ENCODE data around the gene USP34. TPM values are rescaled to one million over a fixed set of nuclear protein-coding genes. Genes with fewer than 3 reads are reported as not detected.

The USP34 gene
- total RNA-seq, 1 donor from 2014 or later = 139 TPM

DNA sequence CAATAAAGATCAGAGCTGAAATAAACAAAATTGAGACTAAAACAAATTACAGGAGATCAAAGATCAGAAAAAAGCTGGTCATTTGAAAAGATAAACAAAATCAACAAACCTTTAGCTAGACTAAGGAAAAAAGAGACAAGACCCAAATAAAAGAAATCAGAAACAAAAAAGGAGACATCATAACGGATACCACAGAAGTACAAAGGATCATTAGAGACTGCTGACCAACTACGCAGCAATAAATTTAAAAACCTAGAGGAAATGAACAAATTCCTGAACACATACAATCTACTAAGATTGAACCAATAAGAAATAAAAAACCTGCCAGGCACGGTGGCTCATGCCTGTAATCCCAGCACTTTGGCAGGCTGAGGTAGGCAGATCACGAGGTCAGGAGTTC is 33.7 kb downstream of the USP34 start:
- TF ChIP-seq CTCF (IDR thresholded peaks at IDR 0.05; ENCODE audit: unreplicated experiment) = no peak
- H3K4me3 Mint-ChIP-seq (ENCODE audit: low read depth) = no peak overlapping the region
- peaks cover 28% of the 10 kb centered on the region for H3K36me3 Mint-ChIP-seq (ENCODE audit: insufficient read depth)
- peaks cover 14% of the 10 kb centered on the region for H3K4me1 Mint-ChIP-seq (ENCODE audit: low read depth)
- no peak for DNase-seq (ENCODE audit: low spot score, unreplicated experiment)
- H3K27ac Mint-ChIP-seq = no peak overlapping the region
- H3K9me3 Mint-ChIP-seq (ENCODE audit: low read depth) = peaks cover 25% of the 10 kb centered on the region
- no peaks in the 10 kb centered on the region for H3K27me3 Mint-ChIP-seq

DNA sequence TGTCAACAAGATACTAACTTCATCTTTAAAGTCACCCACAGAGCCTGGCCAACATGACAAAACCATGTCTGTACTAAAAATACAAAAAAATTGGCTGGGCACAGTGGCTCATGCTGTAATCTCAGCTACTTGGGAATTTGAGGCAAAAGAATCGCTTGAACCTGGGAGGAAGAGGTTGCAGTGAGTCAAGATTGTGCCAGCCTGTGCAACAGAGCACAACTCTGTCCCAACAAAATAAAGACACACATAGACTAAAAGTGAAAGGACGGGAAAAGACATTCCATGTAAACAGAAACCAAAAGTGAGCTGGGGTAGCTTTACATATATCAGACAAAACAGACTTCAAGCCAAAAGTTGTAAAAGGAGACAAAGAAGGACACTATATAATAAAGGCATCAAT is 34.8 kb downstream of the USP34 start:
- Mint-ChIP-seq H3K36me3 (ENCODE audit: insufficient read depth) (peaks cover 28% of the 10 kb centered on the region), H3K9me3 (ENCODE audit: low read depth) (peaks cover 25% of the 10 kb centered on the region), H3K27me3 (no peaks in the 10 kb centered on the region), H3K4me1 (ENCODE audit: low read depth) (peaks cover 12% of the 10 kb centered on the region), H3K4me3 (ENCODE audit: low read depth) (no peak overlapping the region), H3K27ac (no peak overlapping the region)
- no peak for DNase-seq (ENCODE audit: low spot score, unreplicated experiment)
- no peak for TF ChIP-seq CTCF (IDR thresholded peaks at IDR 0.05; ENCODE audit: unreplicated experiment)

DNA sequence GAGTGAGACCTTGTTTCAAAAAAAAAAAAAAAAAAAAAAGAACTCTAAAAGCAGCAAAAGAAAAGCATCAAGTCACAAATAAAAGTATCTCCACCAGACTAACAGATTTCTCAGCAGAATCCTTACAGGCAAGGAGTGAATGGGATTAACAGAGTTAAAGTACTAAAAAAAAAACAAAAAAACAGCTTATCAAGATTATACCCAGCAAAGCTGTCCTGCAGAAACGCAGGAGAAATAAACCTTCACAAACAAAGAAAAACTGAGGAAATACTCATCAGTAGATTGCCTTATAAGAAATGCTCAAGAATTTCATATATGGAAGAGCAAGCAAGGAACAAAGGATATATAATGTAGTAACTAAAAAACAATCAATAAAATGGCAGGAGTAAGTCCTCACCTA is 35.6 kb downstream of the USP34 start:
- peak overlapping the region; percentile 49 for H3K27ac Mint-ChIP-seq
- H3K4me3 Mint-ChIP-seq (ENCODE audit: low read depth) = no peak overlapping the region
- no peaks in the 10 kb centered on the region for H3K27me3 Mint-ChIP-seq
- H3K9me3 Mint-ChIP-seq (ENCODE audit: low read depth) = peaks cover 25% of the 10 kb centered on the region
- TF ChIP-seq CTCF (IDR thresholded peaks at IDR 0.05; ENCODE audit: unreplicated experiment) = no peak
- peaks cover 14% of the 10 kb centered on the region for H3K4me1 Mint-ChIP-seq (ENCODE audit: low read depth)
- DNase-seq (ENCODE audit: low spot score, unreplicated experiment) = no peak
- H3K36me3 Mint-ChIP-seq (ENCODE audit: insufficient read depth) = peaks cover 30% of the 10 kb centered on the region

DNA sequence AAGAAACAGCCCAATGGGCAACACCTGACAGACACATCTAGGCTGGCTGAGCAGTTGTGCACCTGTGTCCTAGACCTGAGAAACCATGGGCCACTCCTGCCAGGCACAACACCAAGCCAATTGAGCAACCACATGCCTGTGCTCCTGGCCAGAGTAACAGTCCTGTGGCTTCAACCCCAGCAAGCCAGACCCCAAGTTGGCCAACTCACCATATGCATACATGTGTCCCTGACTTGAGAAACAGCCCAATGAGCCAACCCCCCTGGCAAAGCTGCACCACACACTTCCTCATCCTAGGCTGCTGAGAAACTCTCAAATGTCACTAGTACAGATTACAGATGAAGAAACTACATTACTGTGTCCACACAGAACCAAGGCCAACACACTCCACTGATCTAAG is 36.6 kb downstream of the USP34 start:
- Mint-ChIP-seq H3K27ac (peak overlapping the region; percentile 60), H3K4me3 (ENCODE audit: low read depth) (no peak overlapping the region)

GRCh38 chr2:61433606-61434005 is 37.3 kb downstream of the USP34 start:
- no peak for TF ChIP-seq CTCF (IDR thresholded peaks at IDR 0.05; ENCODE audit: unreplicated experiment)
- Mint-ChIP-seq H3K4me3 (ENCODE audit: low read depth) (no peak overlapping the region), H3K27me3 (no peaks in the 10 kb centered on the region), H3K27ac (peak overlapping the region; percentile 35), H3K36me3 (ENCODE audit: insufficient read depth) (peaks cover 24% of the 10 kb centered on the region), H3K4me1 (ENCODE audit: low read depth) (peaks cover 14% of the 10 kb centered on the region), H3K9me3 (ENCODE audit: low read depth) (peaks cover 22% of the 10 kb centered on the region)
- no peak for DNase-seq (ENCODE audit: low spot score, unreplicated experiment)

More for the DNA sequence above, 36.6 kb downstream of the USP34 start:
- no peak for TF ChIP-seq CTCF (IDR thresholded peaks at IDR 0.05; ENCODE audit: unreplicated experiment)
- peaks cover 29% of the 10 kb centered on the region for H3K36me3 Mint-ChIP-seq (ENCODE audit: insufficient read depth)
- no peaks in the 10 kb centered on the region for H3K27me3 Mint-ChIP-seq
- H3K9me3 Mint-ChIP-seq (ENCODE audit: low read depth) = peaks cover 25% of the 10 kb centered on the region
- no peak for DNase-seq (ENCODE audit: low spot score, unreplicated experiment)
- H3K4me1 Mint-ChIP-seq (ENCODE audit: low read depth) = peaks cover 14% of the 10 kb centered on the region
